Endothelial cell of umbilical vein (primary cell): Measurements from ENCODE around the gene NRXN3. TPM values are rescaled to one million over a fixed set of nuclear protein-coding genes. Genes with fewer than 3 reads are reported as not detected.

ENCODE experiments used
- BruUV-seq: library from RNA; stranded (reverse); fragments of 400-500 nt; replicated peaks from 2 replicates; lab custom pipeline; 2021; lab: Mats Ljungman, UMichigan
- CTCF ChIA-PET: fragments of 300-600, 350-600 bp; sonication (Branson Sonifier 250); formaldehyde crosslinking; loops from one replicate; lab custom pipeline; 2021; ENCODE audit warnings: antibody characterized with exemption, inconsistent platforms; lab: Charles Lee
- POLR2A ChIA-PET: fragments of 300-600, 350-600 bp; sonication (Branson Sonifier 250); formaldehyde crosslinking; loops from one replicate; lab custom pipeline; 2021; ENCODE audit warnings: antibody characterized with exemption, inconsistent platforms; lab: Charles Lee
- DNase-seq: peaks from one replicate; pipeline ENCODE4 v3.0.0-alpha.2; 2011; ENCODE audit warnings: low read depth, low spot score
- FAIRE-seq: peaks from 2 replicates; lab custom pipeline; 2011; peaks lifted over from hg19 to GRCh38; lab: Jason Lieb, UNC
- H2AFZ ChIP-seq: 2 replicates; pipeline ENCODE4 v1.6.0; 2012; ENCODE audit warnings: low read depth, low read length, control low read depth, inconsistent platforms
- H3K27ac ChIP-seq: 2 replicates; pipeline ENCODE4 v1.5.1; 2011; ENCODE audit warnings: low read depth, mild to moderate bottlenecking, control low read depth, low read length, moderate library complexity; ENCODE audit not compliant: insufficient read depth
- H3K27me3 ChIP-seq, 2 experiments: 2 replicates each; pipeline versions ENCODE4 v1.6.0 to v1.6.1; 2011; ENCODE audit warnings: low read length in 2 of 2, mixed read lengths in 1 of 2; ENCODE audit not compliant: control insufficient read depth in 2 of 2, insufficient read depth in 2 of 2
- H3K36me3 ChIP-seq, 2 experiments: 2 replicates in 1 of 2; 3 replicates in 1 of 2; pipeline ENCODE4 v1.5.1; 2011; ENCODE audit warnings: low read length in 2 of 2, mild to moderate bottlenecking in 1 of 2, moderate library complexity in 1 of 2; ENCODE audit not compliant: control insufficient read depth in 2 of 2, insufficient read depth in 2 of 2; ENCODE audit errors: extremely low read depth in 1 of 2
- H3K4me1 ChIP-seq: 3 replicates; pipeline ENCODE4 v1.5.1; 2011; ENCODE audit warnings: mild to moderate bottlenecking, low read length; ENCODE audit not compliant: control insufficient read depth, insufficient read depth; ENCODE audit errors: extremely low read depth
- H3K4me2 ChIP-seq: 2 replicates; pipeline ENCODE4 v1.6.1; 2011; ENCODE audit warnings: low read length, control low read depth, mixed read lengths; ENCODE audit not compliant: insufficient read depth
- H3K4me3 ChIP-seq, 3 experiments: fragments of 200-600 bp in 1 of 3; sonication (generic), shearing (Covaris generic) in 1 of 3; replicated peaks in 1 of 3; 2 replicates each; pipeline ENCODE4 v1.5.1; 2011 to 2016; ENCODE audit warnings: control low read depth in 3 of 3, low read length in 3 of 3, mild to moderate bottlenecking in 2 of 3, inconsistent platforms in 1 of 3, low read depth in 1 of 3, moderate library complexity in 1 of 3; ENCODE audit not compliant: insufficient read depth in 1 of 3
- H3K79me2 ChIP-seq: 2 replicates; pipeline ENCODE4 v1.6.0; 2012; ENCODE audit warnings: low read length, inconsistent platforms; ENCODE audit not compliant: control insufficient read depth, insufficient read depth
- H3K9ac ChIP-seq: replicated peaks from 2 replicates; pipeline ENCODE3; 2011; ENCODE audit warnings: low read length, control low read depth; ENCODE audit not compliant: insufficient read depth; ENCODE audit errors: extremely low read depth
- H3K9me1 ChIP-seq: replicated peaks from 3 replicates; pipeline ENCODE4 v1.6.0; 2011; ENCODE audit warnings: mild to moderate bottlenecking, low read length; ENCODE audit not compliant: control insufficient read depth, insufficient read depth; ENCODE audit errors: extremely low read depth
- H3K9me3 ChIP-seq: replicated peaks from 2 replicates; pipeline ENCODE4 v1.5.1; 2012; ENCODE audit warnings: low read length, inconsistent platforms; ENCODE audit not compliant: control insufficient read depth, insufficient read depth
- H4K20me1 ChIP-seq: replicated peaks from 2 replicates; pipeline ENCODE3; 2011; ENCODE audit warnings: mild to moderate bottlenecking, low read length; ENCODE audit not compliant: control insufficient read depth, insufficient read depth; ENCODE audit errors: extremely low read depth
- CTCF ChIP-seq, 2 donors: IDR thresholded peaks; 1 replicate in 1 of 2; 2 replicates in 1 of 2; pipeline ENCODE4 v1.5.1; 2011; ENCODE audit warnings: low read length in 2 of 2, mild to moderate bottlenecking in 2 of 2, moderate library complexity in 2 of 2, control low read depth in 1 of 2, inconsistent platforms in 1 of 2, low read depth in 1 of 2; ENCODE audit not compliant: insufficient read depth in 1 of 2; ENCODE audit errors: extremely low read depth in 1 of 2
- EZH2 ChIP-seq: IDR thresholded peaks from 2 replicates; pipeline ENCODE4 v1.6.1; 2012; ENCODE audit warnings: borderline replicate concordance, low read depth, mild to moderate bottlenecking, moderate library complexity, low read length, inconsistent platforms; ENCODE audit not compliant: severe bottlenecking
- FOS ChIP-seq: IDR thresholded peaks from 2 replicates; pipeline ENCODE4 v1.6.1; 2011; ENCODE audit warnings: mild to moderate bottlenecking, low read length, moderate library complexity, borderline replicate concordance; ENCODE audit not compliant: insufficient read depth
- GATA2 ChIP-seq: IDR thresholded peaks from 2 replicates; pipeline ENCODE4 v1.7.0; 2011; ENCODE audit warnings: low read depth, mild to moderate bottlenecking, moderate library complexity, mixed read lengths, low read length; ENCODE audit not compliant: insufficient read length, insufficient read depth
- JUN ChIP-seq: IDR thresholded peaks from 2 replicates; pipeline ENCODE4 v1.6.1; 2011; ENCODE audit warnings: borderline replicate concordance, low read depth; ENCODE audit not compliant: insufficient read length, insufficient read depth
- MAX ChIP-seq: IDR thresholded peaks from 2 replicates; pipeline ENCODE4 v1.6.1; 2011; ENCODE audit not compliant: insufficient read depth, insufficient read length
- MYC ChIP-seq: IDR thresholded peaks from one replicate; pipeline ENCODE4 v1.6.1; 2011; ENCODE audit warnings: mild to moderate bottlenecking, low read depth, low read length
- POLR2A ChIP-seq: IDR thresholded peaks from 2 replicates; pipeline ENCODE4 v1.6.1; 2012; ENCODE audit warnings: low read depth, mild to moderate bottlenecking, control low read depth, low read length
- POLR2AphosphoS5 ChIP-seq: IDR thresholded peaks from 2 replicates; pipeline ENCODE4 v1.6.1; 2012; ENCODE audit warnings: low read depth, mild to moderate bottlenecking, control low read depth, low read length, moderate library complexity; ENCODE audit not compliant: insufficient read depth
- dilution Hi-C: fragments of 300-500 bp; cut with MboI; formaldehyde crosslinking; loops from one replicate; pipeline ENCODE4 v1.15.0; 2019; ENCODE audit warnings: low sequenced_read_pairs; ENCODE audit not compliant: extremely low pct_ligation_motif_present
- intact Hi-C: fragments of 100-400 bp; cut with micrococcal nuclease; formaldehyde crosslinking; loops from one replicate; pipeline ENCODE4 v1.10.0; 2022
- polyA plus RNA-seq, 4 experiments: library from polyadenylated mRNA; depleted of rRNA in 3 of 4; stranded (reverse) in 3 of 4; unstranded in 1 of 4; fragments of >200 nt; gene quantifications; 2 replicates each; pipeline versions ENCODE4 v1.2.1 to v1.2.3, GENCODE V29; 2011 to 2012; ENCODE audit warnings: missing spikeins in 1 of 4
- total RNA-seq: library from RNA; stranded (reverse); gene quantifications from 2 replicates; pipeline ENCODE4 v1.2.3, GENCODE V29; 2021

NRXN3 gene
- total and polyA plus RNA-seq, 2 donors (not counting 3 experiments of a cell fraction or from before 2014, with no cell fraction given) = 0.72 to 4.2 TPM

GRCh38 chr14:78714711-78715110 is 544.5 kb downstream of the NRXN3 start:
- H3K27ac ChIP-seq = no peak overlapping the region
- H3K36me3 ChIP-seq = no peaks in the 10 kb centered on the region
- H3K27me3 ChIP-seq = no peaks in the 10 kb centered on the region
- no peaks in the 10 kb centered on the region for H3K9me3 ChIP-seq
- BruUV-seq = no TSS peak
- no peak overlapping the region for H2AFZ ChIP-seq
- intact Hi-C loops = no loop called here
- ChIA-PET CTCF (no interaction called here), POLR2A (no interaction called here)
- H3K79me2 ChIP-seq = no peaks in the 10 kb centered on the region
- TF ChIP-seq MYC (no peak), POLR2AphosphoS5 (no peak)
- H4K20me1 ChIP-seq = no peaks in the 10 kb centered on the region
- dilution Hi-C loops = no loop called here
- no peaks in the 10 kb centered on the region for H3K4me1 ChIP-seq
- H3K9me1 ChIP-seq = no peaks in the 10 kb centered on the region
- no peak overlapping the region for H3K9ac ChIP-seq
- no peak overlapping the region for H3K4me2 ChIP-seq
- H3K4me3 ChIP-seq = no peak overlapping the region
- DNase-seq = no peak
- FAIRE-seq = no peak

- Histone ChIP-seq H3K4me1 (no peaks in the 10 kb centered on the region), H3K36me3 (no peaks in the 10 kb centered on the region), H2AFZ (no peak overlapping the region), H3K9ac (no peak overlapping the region), H3K9me3 (no peaks in the 10 kb centered on the region), H3K27ac (no peak overlapping the region), H4K20me1 (no peaks in the 10 kb centered on the region), H3K79me2 (no peaks in the 10 kb centered on the region), H3K27me3 (no peaks in the 10 kb centered on the region), H3K4me2 (no peak overlapping the region), H3K4me3 (no peak overlapping the region), H3K9me1 (no peaks in the 10 kb centered on the region)
- no peak for DNase-seq
- dilution Hi-C loops (no loop called here), intact Hi-C loops (no loop called here)
- TF ChIP-seq MAX (no peak), FOS (no peak), CTCF (IDR thresholded peaks at IDR 0.05; ENCODE audit: extremely low read depth in 1 of 2, insufficient read depth in 1 of 2, low read depth in 1 of 2, low read length in 2 of 2) (no peak), JUN (no peak), EZH2 (no peak), POLR2AphosphoS5 (no peak), MYC (no peak), POLR2A (no peak), GATA2 (no peak)
- POLR2A ChIA-PET = no interaction called here
- CTCF ChIA-PET = no interaction called here
- BruUV-seq = no TSS peak
- no peak for FAIRE-seq
Observed at GRCh38 chr14:78721756-78722480, 551.7 kb downstream of the NRXN3 start.
